IMR-90 (cell line): ENCODE measurements around the gene EYS. TPM values are rescaled to one million over a fixed set of nuclear protein-coding genes. Genes with fewer than 3 reads are reported as not detected.

Source experiments
- ATAC-seq: fragments of 200-7000 bp; cut with Tn5 transposase; 2 replicates; pipeline ENCODE4 v1.9.1; 2020; ENCODE audit warnings: low read depth, mild to moderate bottlenecking, moderate library complexity
- BruUV-seq: library from RNA; stranded (reverse); fragments of 400-500 nt; replicated peaks from 2 replicates; lab custom pipeline; 2021; lab: Mats Ljungman, UMichigan
- CTCF ChIA-PET: fragments of 300-600 bp; formaldehyde crosslinking; extraction: SDS; loops from one replicate; lab custom pipeline; 2021; ENCODE audit warnings: antibody characterized with exemption; lab: Yijun Ruan, JAX
- POLR2A ChIA-PET: fragments of 300-600 bp; sonication (Branson Sonifier 250); formaldehyde crosslinking; loops from one replicate; lab custom pipeline; 2022; ENCODE audit warnings: antibody characterized with exemption; ENCODE audit not compliant: unreplicated experiment; lab: Charles Lee
- DNase-seq: peaks from one replicate; pipeline ENCODE4 v3.0.0; 2013
- H2AFZ ChIP-seq: replicated peaks from 2 replicates; pipeline ENCODE3; 2013; ENCODE audit warnings: low read length, mild to moderate bottlenecking; ENCODE audit not compliant: poor library complexity
- H2AK5ac ChIP-seq: 2 replicates; pipeline ENCODE4 v1.6.1; 2013; ENCODE audit warnings: low read depth, low read length, inconsistent platforms
- H2AK9ac ChIP-seq: replicated peaks from 2 replicates; pipeline ENCODE3; 2013; ENCODE audit warnings: mild to moderate bottlenecking, low read depth, low read length, moderate library complexity; ENCODE audit not compliant: poor library complexity
- H2BK120ac ChIP-seq: 2 replicates; pipeline ENCODE4 v1.6.1; 2013; ENCODE audit warnings: low read depth, low read length, inconsistent platforms
- H2BK15ac ChIP-seq: 3 replicates; pipeline ENCODE4 v1.6.1; 2013; ENCODE audit warnings: low read depth, low read length, inconsistent platforms
- H2BK20ac ChIP-seq: 2 replicates; pipeline ENCODE4 v1.6.1; 2013; ENCODE audit warnings: low read depth, mild to moderate bottlenecking, inconsistent platforms, low read length, moderate library complexity
- H2BK5ac ChIP-seq: 2 replicates; pipeline ENCODE4 v1.6.1; 2013; ENCODE audit warnings: mild to moderate bottlenecking, low read depth, low read length, inconsistent platforms; ENCODE audit not compliant: poor library complexity, severe bottlenecking
- H3K14ac ChIP-seq: replicated peaks from 2 replicates; pipeline ENCODE4 v1.6.1; 2013; ENCODE audit warnings: low read depth, low read length, inconsistent platforms
- H3K18ac ChIP-seq: 2 replicates; pipeline ENCODE4 v1.6.1; 2013; ENCODE audit warnings: low read depth, low read length, control low read depth
- H3K23ac ChIP-seq: 2 replicates; pipeline ENCODE4 v1.6.1; 2013; ENCODE audit warnings: low read depth, low read length, inconsistent platforms
- H3K27ac ChIP-seq: 2 replicates; pipeline ENCODE4 v1.5.1; 2013; ENCODE audit warnings: mild to moderate bottlenecking, control low read depth, low read length; ENCODE audit not compliant: insufficient read depth
- H3K27me3 ChIP-seq: 2 replicates; pipeline ENCODE4 v1.6.1; 2013; ENCODE audit warnings: low read length; ENCODE audit not compliant: control insufficient read depth, insufficient read depth
- H3K36me3 ChIP-seq: 2 replicates; pipeline ENCODE4 v1.6.1; 2013; ENCODE audit warnings: low read length, mixed read lengths; ENCODE audit not compliant: control insufficient read depth, insufficient read depth
- H3K4ac ChIP-seq: 2 replicates; pipeline ENCODE4 v1.6.1; 2013; ENCODE audit warnings: low read depth, low read length, inconsistent platforms
- H3K4me1 ChIP-seq: 2 replicates; pipeline ENCODE4 v1.6.1; 2013; ENCODE audit warnings: low read length, mixed read lengths; ENCODE audit not compliant: control insufficient read depth, insufficient read depth
- H3K4me2 ChIP-seq: 2 replicates; pipeline ENCODE4 v1.6.1; 2013; ENCODE audit warnings: low read depth, mild to moderate bottlenecking, control low read depth, low read length, moderate library complexity
- H3K4me3 ChIP-seq: 2 replicates; pipeline ENCODE4 v1.5.1; 2013; ENCODE audit warnings: low read depth, mild to moderate bottlenecking, control low read depth, low read length, moderate library complexity; ENCODE audit not compliant: insufficient read depth
- H3K56ac ChIP-seq: 2 replicates; pipeline ENCODE4 v1.6.1; 2013; ENCODE audit warnings: low read length, inconsistent platforms; ENCODE audit not compliant: insufficient read depth; ENCODE audit errors: extremely low read depth
- H3K79me1 ChIP-seq, 2 experiments: 2 replicates each; pipeline ENCODE4 v1.6.1; 2013; ENCODE audit warnings: low read length in 2 of 2, inconsistent platforms in 1 of 2, low read depth in 1 of 2
- H3K9ac ChIP-seq: 2 replicates; pipeline ENCODE4 v1.6.1; 2013; ENCODE audit warnings: low read depth, low read length, control low read depth
- H3K9me1 ChIP-seq: 2 replicates; pipeline ENCODE4 v1.6.1; 2013; ENCODE audit warnings: low read length, inconsistent platforms; ENCODE audit not compliant: insufficient read depth
- H3K9me3 ChIP-seq: 2 replicates; pipeline ENCODE4 v1.6.1; 2013; ENCODE audit warnings: low read length; ENCODE audit not compliant: control insufficient read depth, insufficient read depth
- H4K20me1 ChIP-seq: 2 replicates; pipeline ENCODE4 v1.6.1; 2013; ENCODE audit warnings: low read length, inconsistent platforms; ENCODE audit not compliant: insufficient read depth
- H4K5ac ChIP-seq: 2 replicates; pipeline ENCODE4 v1.6.1; 2013; ENCODE audit warnings: mild to moderate bottlenecking, low read depth, low read length, control low read depth
- H4K8ac ChIP-seq, 2 experiments: 2 replicates each; pipeline ENCODE4 v1.6.1; 2013; ENCODE audit warnings: low read depth in 2 of 2, low read length in 2 of 2, control low read depth in 1 of 2, inconsistent platforms in 1 of 2
- H4K91ac ChIP-seq: 2 replicates; pipeline ENCODE4 v1.6.1; 2013; ENCODE audit warnings: low read depth, low read length, inconsistent platforms; ENCODE audit not compliant: insufficient read depth
- BHLHE40 ChIP-seq: fragments of 150-350 bp; IDR thresholded peaks from 2 replicates; pipeline ENCODE4 v1.6.1; 2016; ENCODE audit warnings: mild to moderate bottlenecking, low read depth, low read length
- CEBPB ChIP-seq: IDR thresholded peaks from 2 replicates; pipeline ENCODE4 v1.6.1; 2012; ENCODE audit warnings: low read depth, low read length, improper control_type of control experiment
- CHD1 ChIP-seq: IDR thresholded peaks from 2 replicates; pipeline ENCODE4 v1.6.1; 2012; ENCODE audit warnings: low read depth, low read length, improper control_type of control experiment
- FOS ChIP-seq: fragments of 150-350 bp; IDR thresholded peaks from 2 replicates; pipeline ENCODE4 v1.6.1; 2016; ENCODE audit warnings: low read depth, low read length
- MAFK ChIP-seq: IDR thresholded peaks from 2 replicates; pipeline ENCODE4 v1.6.1; 2012; ENCODE audit warnings: low read depth, low read length, improper control_type of control experiment
- MAZ ChIP-seq: IDR thresholded peaks from 2 replicates; pipeline ENCODE4 v1.6.1; 2012; ENCODE audit warnings: low read depth, mild to moderate bottlenecking, low read length, improper control_type of control experiment, moderate library complexity, borderline replicate concordance
- MXI1 ChIP-seq: IDR thresholded peaks from 2 replicates; pipeline ENCODE4 v1.6.1; 2012; ENCODE audit warnings: low read depth, mild to moderate bottlenecking, low read length, moderate library complexity, borderline replicate concordance
- NFE2L2 ChIP-seq: fragments of 150-350 bp; IDR thresholded peaks from 2 replicates; pipeline ENCODE4 v1.6.1; 2016; ENCODE audit warnings: low read depth, mild to moderate bottlenecking, low read length
- POLR2A ChIP-seq: IDR thresholded peaks from 2 replicates; pipeline ENCODE4 v1.6.1; 2012; ENCODE audit warnings: mild to moderate bottlenecking, low read depth, low read length
- RAD21 ChIP-seq: IDR thresholded peaks from 2 replicates; pipeline ENCODE4 v1.6.1; 2012; ENCODE audit warnings: low read length, improper control_type of control experiment
- RCOR1 ChIP-seq: IDR thresholded peaks from 2 replicates; pipeline ENCODE4 v1.6.1; 2012; ENCODE audit warnings: mild to moderate bottlenecking, low read length, improper control_type of control experiment; ENCODE audit not compliant: insufficient replicate concordance
- RFX5 ChIP-seq: IDR thresholded peaks from 2 replicates; pipeline ENCODE4 v1.8.0; 2012; ENCODE audit warnings: low read depth, mild to moderate bottlenecking, low read length, moderate library complexity
- SMC3 ChIP-seq: fragments of 150-350 bp; IDR thresholded peaks from 2 replicates; pipeline ENCODE4 v1.6.1; 2016; ENCODE audit warnings: low read depth, mild to moderate bottlenecking, antibody characterized with exemption, low read length, moderate library complexity
- USF2 ChIP-seq: fragments of 150-350 bp; IDR thresholded peaks from 2 replicates; pipeline ENCODE4 v1.6.1; 2017; ENCODE audit warnings: mild to moderate bottlenecking, antibody characterized with exemption, low read length, low read depth
- WGBS, 2 experiments: methylation state at CpG; one replicate each; pipeline versions ENCODE4 v1.1.5 to v1.1.7; 2013; ENCODE audit warnings: missing lambda C conversion rate in 2 of 2; ENCODE audit not compliant: insufficient read length in 1 of 2; ENCODE audit errors: extremely low coverage in 2 of 2; 5-methylcytosine and 5-hydroxymethylcytosine counted together
- dilution Hi-C: fragments of 300-500 bp; cut with HindIII; formaldehyde crosslinking; loops from one replicate; pipeline ENCODE4 v1.14.3; 2018; ENCODE audit warnings: low sequenced_read_pairs; ENCODE audit not compliant: unreplicated experiment
- in situ Hi-C: fragments of 300-500 bp; cut with MboI; formaldehyde crosslinking; loops from 3 replicates; pipeline ENCODE4 v1.14.3; 2019; ENCODE audit warnings: low sequenced_read_pairs, inconsistent platforms, mixed read lengths
- intact Hi-C: fragments of 100-400 bp; cut with micrococcal nuclease; formaldehyde crosslinking; loops from 2 replicates; pipeline ENCODE4 v1.10.0; 2022
- polyA plus RNA-seq, 3 experiments: library from polyadenylated mRNA; depleted of rRNA; stranded (reverse); fragments of >200 nt; gene quantifications; 2 replicates each; pipeline ENCODE4 v1.2.3, GENCODE V29; 2012; ENCODE audit warnings: low replicate concordance in 1 of 3
- total RNA-seq: library from RNA; depleted of rRNA; stranded (reverse); fragments of >200 nt; gene quantifications from 2 replicates; pipeline ENCODE4 v1.2.3, GENCODE V29; 2012
- TF ChIP-seq, protein P1 (sequence below): fragments of 150-350 bp; IDR thresholded peaks from 2 replicates; pipeline ENCODE4 v1.6.1; 2016; ENCODE audit warnings: low read depth, mild to moderate bottlenecking, low read length, moderate library complexity, borderline replicate concordance
- TF ChIP-seq, protein P2 (sequence below): conservative IDR thresholded peaks from 2 replicates; pipeline ENCODE4 v1.5.1; 2012; ENCODE audit warnings: mild to moderate bottlenecking, low read depth, low read length, improper control_type of control experiment

EYS gene
- total and polyA plus RNA-seq, 2 of the 4 experiments (the other 2 are of a cell fraction): under 0.01 TPM; not detected in 1

GRCh38 chr6:65253041-65253440 is 454.0 kb downstream of the EYS start:
- no peak overlapping the region for H2BK5ac ChIP-seq
- H2BK15ac ChIP-seq: no peak overlapping the region
- no peak overlapping the region for H2AK9ac ChIP-seq
- H3K4me1 ChIP-seq: no peaks in the 10 kb centered on the region
- TF ChIP-seq, protein P1, sequence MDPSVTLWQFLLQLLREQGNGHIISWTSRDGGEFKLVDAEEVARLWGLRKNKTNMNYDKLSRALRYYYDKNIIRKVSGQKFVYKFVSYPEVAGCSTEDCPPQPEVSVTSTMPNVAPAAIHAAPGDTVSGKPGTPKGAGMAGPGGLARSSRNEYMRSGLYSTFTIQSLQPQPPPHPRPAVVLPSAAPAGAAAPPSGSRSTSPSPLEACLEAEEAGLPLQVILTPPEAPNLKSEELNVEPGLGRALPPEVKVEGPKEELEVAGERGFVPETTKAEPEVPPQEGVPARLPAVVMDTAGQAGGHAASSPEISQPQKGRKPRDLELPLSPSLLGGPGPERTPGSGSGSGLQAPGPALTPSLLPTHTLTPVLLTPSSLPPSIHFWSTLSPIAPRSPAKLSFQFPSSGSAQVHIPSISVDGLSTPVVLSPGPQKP: no peak
- no peak for TF ChIP-seq MXI1
- no peak for TF ChIP-seq NFE2L2
- no peak for TF ChIP-seq FOS
- TF ChIP-seq, protein P2, sequence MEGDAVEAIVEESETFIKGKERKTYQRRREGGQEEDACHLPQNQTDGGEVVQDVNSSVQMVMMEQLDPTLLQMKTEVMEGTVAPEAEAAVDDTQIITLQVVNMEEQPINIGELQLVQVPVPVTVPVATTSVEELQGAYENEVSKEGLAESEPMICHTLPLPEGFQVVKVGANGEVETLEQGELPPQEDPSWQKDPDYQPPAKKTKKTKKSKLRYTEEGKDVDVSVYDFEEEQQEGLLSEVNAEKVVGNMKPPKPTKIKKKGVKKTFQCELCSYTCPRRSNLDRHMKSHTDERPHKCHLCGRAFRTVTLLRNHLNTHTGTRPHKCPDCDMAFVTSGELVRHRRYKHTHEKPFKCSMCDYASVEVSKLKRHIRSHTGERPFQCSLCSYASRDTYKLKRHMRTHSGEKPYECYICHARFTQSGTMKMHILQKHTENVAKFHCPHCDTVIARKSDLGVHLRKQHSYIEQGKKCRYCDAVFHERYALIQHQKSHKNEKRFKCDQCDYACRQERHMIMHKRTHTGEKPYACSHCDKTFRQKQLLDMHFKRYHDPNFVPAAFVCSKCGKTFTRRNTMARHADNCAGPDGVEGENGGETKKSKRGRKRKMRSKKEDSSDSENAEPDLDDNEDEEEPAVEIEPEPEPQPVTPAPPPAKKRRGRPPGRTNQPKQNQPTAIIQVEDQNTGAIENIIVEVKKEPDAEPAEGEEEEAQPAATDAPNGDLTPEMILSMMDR: no peak
- no peak for TF ChIP-seq SMC3
- no peak for TF ChIP-seq CEBPB
- TF ChIP-seq RAD21: no peak
- TF ChIP-seq BHLHE40: no peak
- TF ChIP-seq CHD1: no peak
- TF ChIP-seq RCOR1: no peak
- TF ChIP-seq MAZ: no peak
- TF ChIP-seq MAFK: no peak
- no peak for TF ChIP-seq RFX5
- TF ChIP-seq USF2: no peak
- no peak for TF ChIP-seq POLR2A
- ATAC-seq (no peak), DNase-seq (no peak)
- H3K4ac ChIP-seq: no peak overlapping the region
- CTCF ChIA-PET: no interaction called here
- no peaks in the 10 kb centered on the region for H3K79me1 ChIP-seq
- no peak overlapping the region for H3K9ac ChIP-seq
- no peak overlapping the region for H4K8ac ChIP-seq
- no peaks in the 10 kb centered on the region for H3K36me3 ChIP-seq
- H3K14ac ChIP-seq: no peak overlapping the region
- BruUV-seq: no TSS peak
- H2AFZ ChIP-seq: no peak overlapping the region
- H3K27me3 ChIP-seq: no peaks in the 10 kb centered on the region
- intact Hi-C loops: no loop called here
- no peak overlapping the region for H3K23ac ChIP-seq
- no CpG with 5 or more reads among the region's 1 CpG for WGBS, 2 experiments
- no peak overlapping the region for H3K18ac ChIP-seq
- H4K5ac ChIP-seq: no peak overlapping the region
- no peak overlapping the region for H3K4me2 ChIP-seq
- no peak overlapping the region for H3K56ac ChIP-seq
- in situ Hi-C loops: no loop called here
- no peaks in the 10 kb centered on the region for H4K20me1 ChIP-seq
- H2BK20ac ChIP-seq: no peak overlapping the region
- dilution Hi-C loops: no loop called here
- H2BK120ac ChIP-seq: no peak overlapping the region
- H3K27ac ChIP-seq: no peak overlapping the region
- no peaks in the 10 kb centered on the region for H3K9me1 ChIP-seq
- POLR2A ChIA-PET: no interaction called here
- no peak overlapping the region for H4K91ac ChIP-seq
- H3K4me3 ChIP-seq: no peak overlapping the region
- no peak overlapping the region for H2AK5ac ChIP-seq
- no peaks in the 10 kb centered on the region for H3K9me3 ChIP-seq
